K562 (cell line): ENCODE data around the gene FGFR4. TPM values are rescaled to one million over a fixed set of nuclear protein-coding genes. Genes with fewer than 3 reads are reported as not detected.

Experiments used
- ATAC-seq: fragments of 200-7000 bp; cut with Tn5 transposase; 3 replicates; pipeline ENCODE4 v1.9.1; 2020; ENCODE audit warnings: moderate library complexity
- BruUV-seq: library from RNA; stranded (reverse); fragments of 400-500 nt; replicated peaks from 2 replicates; lab custom pipeline; 2021; lab: Mats Ljungman, UMichigan
- CTCF ChIA-PET: fragments of 300-600 bp; formaldehyde crosslinking; extraction: SDS; loops from one replicate; lab custom pipeline; 2021; ENCODE audit warnings: low intra/inter-chr PET ratio; lab: Yijun Ruan, JAX
- POLR2A ChIA-PET: fragments of 300-600, 350-650 bp; sonication (Branson Sonifier 250); formaldehyde crosslinking; extraction: SDS; loops from one replicate; lab custom pipeline; 2021; ENCODE audit warnings: antibody characterized with exemption, inconsistent platforms; lab: Yijun Ruan, JAX
- DNase-seq, 4 experiments: peaks; one replicate each; pipeline versions ENCODE4 v3.0.0 to v3.0.0-alpha.2; 2011 to 2018; ENCODE audit warnings: low spot score in 3 of 4, mixed read lengths in 3 of 4; ENCODE audit errors: extremely low read depth in 1 of 4
- FAIRE-seq: peaks from 2 replicates; lab custom pipeline; 2011; peaks lifted over from hg19 to GRCh38; lab: Jason Lieb, UNC
- H2AFZ ChIP-seq: 2 replicates; pipeline ENCODE4 v1.6.0; 2011; ENCODE audit warnings: low read depth, low read length, control low read depth, inconsistent platforms
- H3K27ac ChIP-seq: fragments of 200-600 bp; 3 replicates; pipeline ENCODE4 v1.8.0; 2011; ENCODE audit warnings: low read depth, mild to moderate bottlenecking, control low read depth, inconsistent platforms, low read length, moderate library complexity, mixed read lengths; ENCODE audit errors: extremely low read depth
- H3K27me3 ChIP-seq, 2 experiments: fragments of 300-600 bp in 1 of 2; 2 replicates in 1 of 2; 3 replicates in 1 of 2; pipeline versions ENCODE4 v1.6.0 to v1.8.0; 2011; ENCODE audit warnings: inconsistent platforms in 2 of 2, low read length in 2 of 2, mild to moderate bottlenecking in 1 of 2, mixed read lengths in 1 of 2, moderate library complexity in 1 of 2; ENCODE audit not compliant: control insufficient read depth in 2 of 2, insufficient read depth in 2 of 2
- H3K36me3 ChIP-seq: fragments of 300-600 bp; 3 replicates; pipeline ENCODE4 v1.8.0; 2011; ENCODE audit warnings: mild to moderate bottlenecking, low read length, inconsistent platforms; ENCODE audit not compliant: control insufficient read depth, insufficient read depth
- H3K4me1 ChIP-seq, 2 experiments: fragments of 200-600 bp in 1 of 2; replicated peaks in 1 of 2; 2 replicates in 1 of 2; 3 replicates in 1 of 2; pipeline versions ENCODE4 v1.5.1 to v1.8.0; 2011; ENCODE audit warnings: inconsistent platforms in 2 of 2, low read length in 2 of 2, mild to moderate bottlenecking in 1 of 2, mixed read lengths in 1 of 2, moderate library complexity in 1 of 2; ENCODE audit not compliant: control insufficient read depth in 2 of 2, insufficient read depth in 2 of 2
- H3K4me2 ChIP-seq: 2 replicates; pipeline ENCODE4 v1.6.1; 2011; ENCODE audit warnings: low read length, control low read depth, inconsistent platforms, mixed read lengths; ENCODE audit not compliant: insufficient read depth
- H3K4me3 ChIP-seq: fragments of 200-600 bp; sonication (generic), shearing (Covaris generic); 2 replicates; pipeline ENCODE4 v1.5.1; 2016; ENCODE audit warnings: control low read depth, inconsistent platforms
- H3K79me2 ChIP-seq: fragments of 200-600 bp; 3 replicates; pipeline ENCODE4 v1.8.0; 2011; ENCODE audit warnings: low read length, inconsistent platforms; ENCODE audit not compliant: control insufficient read depth, insufficient read depth
- H3K9ac ChIP-seq, 2 experiments: 2 replicates each; pipeline versions ENCODE4 v1.6.0 to v1.6.1; 2011; ENCODE audit warnings: low read depth in 2 of 2, low read length in 2 of 2, control low read depth in 1 of 2, inconsistent platforms in 1 of 2, mild to moderate bottlenecking in 1 of 2, mixed read lengths in 1 of 2; ENCODE audit not compliant: insufficient read depth in 1 of 2
- H3K9me1 ChIP-seq: one replicate; pipeline ENCODE4 v1.6.0; 2011; ENCODE audit warnings: inconsistent platforms, mild to moderate bottlenecking, low read length, moderate library complexity; ENCODE audit not compliant: control insufficient read depth, insufficient read depth
- H3K9me3 ChIP-seq: replicated peaks from 2 replicates; pipeline ENCODE4 v1.5.1; 2011; ENCODE audit warnings: low read depth, low read length, inconsistent platforms; ENCODE audit not compliant: control insufficient read depth, insufficient read depth
- H4K20me1 ChIP-seq: replicated peaks from 2 replicates; pipeline ENCODE4 v1.6.1; 2011; ENCODE audit warnings: low read length, inconsistent platforms, mixed read lengths; ENCODE audit not compliant: control insufficient read depth, insufficient read depth
- JUN ChIP-seq, 2 experiments: sonication (generic) in 1 of 2; formaldehyde crosslinking in 1 of 2; IDR thresholded peaks; 2 replicates each; pipeline versions ENCODE4 v1.6.1 to v1.8.0; 2012 to 2022; ENCODE audit warnings: borderline replicate concordance in 2 of 2, mild to moderate bottlenecking in 2 of 2, improper control_type of control experiment in 1 of 2, low read depth in 1 of 2, low read length in 1 of 2, missing genetic modification reagents in 1 of 2
- MTA1 ChIP-seq: fragments of 450-650 bp; IDR thresholded peaks from 2 replicates; pipeline ENCODE4 v1.6.1; 2017; ENCODE audit warnings: borderline replicate concordance
- POLR2G ChIP-seq: fragments of 200-400 bp; formaldehyde crosslinking; IDR thresholded peaks from 2 replicates; pipeline ENCODE4 v1.6.1; 2017; ENCODE audit warnings: low read depth, mild to moderate bottlenecking, antibody characterized with exemption, low read length, moderate library complexity
- STAT5B ChIP-seq: fragments of 250-450 bp; sonication (Bioruptor Pico); IDR thresholded peaks from 2 replicates; pipeline ENCODE4 v1.8.0; 2021; ENCODE audit warnings: mild to moderate bottlenecking, inconsistent platforms
- WGBS: fragments of 100-300 bp; shearing (Covaris generic); methylation state at CpG from one replicate; pipeline ENCODE4 v1.1.6; 2016; ENCODE audit warnings: low coverage, mixed read lengths; ENCODE audit not compliant: insufficient coverage; ENCODE audit errors: missing lambda C conversion rate; 5-methylcytosine and 5-hydroxymethylcytosine counted together
- in situ Hi-C: fragments of 300-500 bp; cut with MboI; formaldehyde crosslinking; loops from 4 replicates; pipeline ENCODE4 v1.15.0; 2018; ENCODE audit warnings: inconsistent platforms, mixed read lengths
- intact Hi-C: fragments of 100-400 bp; cut with micrococcal nuclease; formaldehyde crosslinking; loops from 2 replicates; pipeline ENCODE4 v1.14.2; 2022
- polyA plus RNA-seq, 8 experiments: library from polyadenylated mRNA; depleted of rRNA in 4 of 8; stranded (reverse) in 5 of 8; unstranded in 3 of 8; fragments of >200 nt; fragmentation: Nextera tagmentation in 2 of 8; fragmentation: Illumina TruSeq in 1 of 8; extraction: Ambion mirVana in 2 of 8; extraction: Trizol in 1 of 8; gene quantifications; 2 replicates each; pipeline versions ENCODE4 v1.2.1 to v1.2.3, GENCODE V29; 2011 to 2014; ENCODE audit warnings: inconsistent platforms in 1 of 8, missing spikeins in 1 of 8
- total RNA-seq, 7 experiments: library from RNA; depleted of rRNA in 6 of 7; stranded (reverse); fragments of >200 nt in 6 of 7; fragmentation: Illumina TruSeq in 2 of 7; extraction: Trizol in 2 of 7; gene quantifications; 2 replicates each; pipeline versions ENCODE4 v1.2.1 to v1.2.3, GENCODE V29; 2011 to 2021; ENCODE audit warnings: low replicate concordance in 1 of 7
- TF ChIP-seq, protein P1 (sequence below): fragments of 250-450 bp; sonication (Bioruptor Pico); IDR thresholded peaks from 2 replicates; pipeline ENCODE4 v1.5.0; 2021
- TF ChIP-seq, protein P2 (sequence below): fragments of 450-650 bp; IDR thresholded peaks from 2 replicates; pipeline ENCODE4 v1.6.1; 2016

FGFR4 gene
- total and polyA plus RNA-seq, 9 of the 15 experiments (the other 6 are each of a cell fraction or from before 2014, with no cell fraction given), result 0.76 to 35.4 (median 7.5) TPM

- peaks cover 5% of the 10 kb centered on the region; the same call in 2 of the 3 replicates for H3K36me3 ChIP-seq
- no peak overlapping the region for H3K4me3 ChIP-seq
- no TSS peak for BruUV-seq
- H3K4me2 ChIP-seq, result no peak overlapping the region
- ChIA-PET CTCF (no interaction called here), POLR2A (interaction anchor here (0.6 to 1.0 kb wide), 3 partner anchors 12 to 18 kb away, joined by 3 to 4 read pairs (median 3); no protein-coding TSS in a partner anchor)
- peak overlapping the region in 1 of 2 experiments; percentile 45; a peak in 1 of 4 replicates for H3K9ac ChIP-seq
- no peaks in the 10 kb centered on the region for H4K20me1 ChIP-seq
- 94% methylated on average over 20 of the region's 40 CpGs for WGBS
- H3K9me1 ChIP-seq, result no peaks in the 10 kb centered on the region
- no peak for ATAC-seq
- H3K27ac ChIP-seq, result no peak overlapping the region
- in situ Hi-C loops, result no loop called here
- intact Hi-C loops, result no loop called here
- TF ChIP-seq, protein P1, sequence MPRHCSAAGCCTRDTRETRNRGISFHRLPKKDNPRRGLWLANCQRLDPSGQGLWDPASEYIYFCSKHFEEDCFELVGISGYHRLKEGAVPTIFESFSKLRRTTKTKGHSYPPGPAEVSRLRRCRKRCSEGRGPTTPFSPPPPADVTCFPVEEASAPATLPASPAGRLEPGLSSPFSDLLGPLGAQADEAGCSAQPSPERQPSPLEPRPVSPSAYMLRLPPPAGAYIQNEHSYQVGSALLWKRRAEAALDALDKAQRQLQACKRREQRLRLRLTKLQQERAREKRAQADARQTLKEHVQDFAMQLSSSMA (CRISPR knock-in tag), result no peak
- TF ChIP-seq MTA1, result no peak
- TF ChIP-seq STAT5B (CRISPR knock-in tag), result no peak
- TF ChIP-seq, protein P2, sequence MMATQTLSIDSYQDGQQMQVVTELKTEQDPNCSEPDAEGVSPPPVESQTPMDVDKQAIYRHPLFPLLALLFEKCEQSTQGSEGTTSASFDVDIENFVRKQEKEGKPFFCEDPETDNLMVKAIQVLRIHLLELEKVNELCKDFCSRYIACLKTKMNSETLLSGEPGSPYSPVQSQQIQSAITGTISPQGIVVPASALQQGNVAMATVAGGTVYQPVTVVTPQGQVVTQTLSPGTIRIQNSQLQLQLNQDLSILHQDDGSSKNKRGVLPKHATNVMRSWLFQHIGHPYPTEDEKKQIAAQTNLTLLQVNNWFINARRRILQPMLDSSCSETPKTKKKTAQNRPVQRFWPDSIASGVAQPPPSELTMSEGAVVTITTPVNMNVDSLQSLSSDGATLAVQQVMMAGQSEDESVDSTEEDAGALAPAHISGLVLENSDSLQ, result no peak
- no peak for TF ChIP-seq JUN (IDR thresholded peaks at IDR 0.05; ENCODE audit: borderline replicate concordance, low read depth, low read length)
- no peak for TF ChIP-seq JUN (CRISPR knock-in tag; IDR thresholded peaks at IDR 0.05; ENCODE audit: borderline replicate concordance)
- peak; percentile 14; the same call in 1 of the 2 replicates for TF ChIP-seq POLR2G
- H3K4me1 ChIP-seq, result peaks cover 9 to 51% of the 10 kb centered on the region in 2 experiments; a peak in 3 of 5 replicates
- H3K27me3 ChIP-seq, result no peaks in the 10 kb centered on the region
- H3K9me3 ChIP-seq, result no peaks in the 10 kb centered on the region
- no peak for DNase-seq
- no peak overlapping the region for H2AFZ ChIP-seq
- FAIRE-seq, result no peak
- H3K79me2 ChIP-seq, result no peaks in the 10 kb centered on the region
Measured at GRCh38 chr5:177093082-177093712, 6.5 kb downstream of the FGFR4 start.
